GM10248 (cell line): Measurements from ENCODE around the gene DSTN.

Source experiments
- CTCF ChIA-PET: fragments of 300-600 bp; sonication (Branson Sonifier 250); formaldehyde crosslinking; extraction: SDS; loops from one replicate; lab custom pipeline; 2021; ENCODE audit warnings: antibody characterized with exemption; lab: Yijun Ruan, JAX
- POLR2A ChIA-PET: fragments of 350-650 bp; sonication (Branson Sonifier 250); formaldehyde crosslinking; extraction: SDS; loops from one replicate; lab custom pipeline; 2020; ENCODE audit warnings: antibody characterized with exemption; lab: Yijun Ruan, JAX
- DNase-seq: peaks from one replicate; pipeline ENCODE4 v3.0.0; 2012; ENCODE audit errors: extremely low spot score
- TF ChIP-seq, protein P1 (sequence below): IDR thresholded peaks from 2 replicates; pipeline ENCODE4 v1.5.1; 2012; ENCODE audit warnings: mild to moderate bottlenecking, low read depth; ENCODE audit errors: extremely low read depth, missing control alignments, control extremely low read depth

DSTN gene

DNA sequence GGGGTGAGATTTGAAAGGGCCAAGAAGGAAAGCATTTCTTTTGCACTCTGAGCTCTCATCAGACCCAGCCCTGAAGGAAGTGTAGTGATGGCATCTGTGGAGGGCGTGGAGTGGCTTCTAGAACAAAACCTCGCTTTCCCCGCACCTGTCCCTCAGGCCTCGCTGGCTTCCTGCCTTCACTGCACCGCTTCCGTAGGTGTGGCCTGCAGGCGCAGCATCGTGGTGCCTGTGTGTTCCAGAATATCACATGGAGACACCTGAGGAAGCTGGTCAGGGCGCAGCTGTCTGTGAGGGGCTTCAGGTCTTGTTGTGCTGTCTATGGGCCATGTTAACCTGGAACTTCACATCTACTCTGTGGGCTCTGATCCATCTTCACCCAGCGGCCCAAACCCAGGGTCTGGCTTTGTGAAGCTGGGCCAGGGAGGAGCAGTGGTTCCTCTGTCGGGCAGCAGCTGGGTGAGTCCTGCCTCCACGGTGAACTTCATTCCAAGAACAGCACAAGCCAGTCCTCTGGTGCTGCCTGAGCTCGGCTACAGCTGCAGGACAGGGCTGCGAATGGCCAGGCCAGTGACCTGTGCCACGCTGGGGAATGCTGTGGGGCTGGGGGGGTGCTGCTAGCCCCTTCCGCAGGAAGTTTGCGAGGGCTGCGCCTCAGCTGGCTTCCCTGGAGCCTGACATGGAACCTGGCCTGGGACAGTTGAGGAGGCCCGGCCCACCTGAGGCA is 40.9 kb downstream of the DSTN start:
- CTCF ChIA-PET = interaction anchor here (1.2 to 1.4 kb wide), 2 partner anchors 17 to 38 kb away, joined by 4 to 5 read pairs; no protein-coding TSS in a partner anchor
- TF ChIP-seq, protein P1, sequence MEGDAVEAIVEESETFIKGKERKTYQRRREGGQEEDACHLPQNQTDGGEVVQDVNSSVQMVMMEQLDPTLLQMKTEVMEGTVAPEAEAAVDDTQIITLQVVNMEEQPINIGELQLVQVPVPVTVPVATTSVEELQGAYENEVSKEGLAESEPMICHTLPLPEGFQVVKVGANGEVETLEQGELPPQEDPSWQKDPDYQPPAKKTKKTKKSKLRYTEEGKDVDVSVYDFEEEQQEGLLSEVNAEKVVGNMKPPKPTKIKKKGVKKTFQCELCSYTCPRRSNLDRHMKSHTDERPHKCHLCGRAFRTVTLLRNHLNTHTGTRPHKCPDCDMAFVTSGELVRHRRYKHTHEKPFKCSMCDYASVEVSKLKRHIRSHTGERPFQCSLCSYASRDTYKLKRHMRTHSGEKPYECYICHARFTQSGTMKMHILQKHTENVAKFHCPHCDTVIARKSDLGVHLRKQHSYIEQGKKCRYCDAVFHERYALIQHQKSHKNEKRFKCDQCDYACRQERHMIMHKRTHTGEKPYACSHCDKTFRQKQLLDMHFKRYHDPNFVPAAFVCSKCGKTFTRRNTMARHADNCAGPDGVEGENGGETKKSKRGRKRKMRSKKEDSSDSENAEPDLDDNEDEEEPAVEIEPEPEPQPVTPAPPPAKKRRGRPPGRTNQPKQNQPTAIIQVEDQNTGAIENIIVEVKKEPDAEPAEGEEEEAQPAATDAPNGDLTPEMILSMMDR = no peak
- peak; percentile 6 for DNase-seq
- POLR2A ChIA-PET = no interaction called here

DNA sequence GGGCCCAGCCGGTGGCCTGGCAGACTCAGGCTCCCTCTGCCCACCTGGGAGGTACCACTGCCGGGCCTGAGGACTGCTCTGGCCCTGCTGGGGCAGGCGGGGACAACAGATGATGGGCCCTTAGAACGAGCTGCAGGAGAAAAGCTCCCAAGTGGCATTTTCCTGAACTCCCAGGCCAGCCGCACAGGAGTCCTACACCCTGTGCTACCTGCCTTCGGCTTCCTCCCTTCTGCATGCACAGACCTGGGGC is 41.3 kb downstream of the DSTN start:
- DNase-seq = no peak
- TF ChIP-seq, protein P1 = peak; percentile 46
- POLR2A ChIA-PET = no interaction called here
- CTCF ChIA-PET = interaction anchor here (1.4 kb wide), 1 partner anchor 17 kb away, joined by 5 read pairs; no protein-coding TSS in a partner anchor

DNA sequence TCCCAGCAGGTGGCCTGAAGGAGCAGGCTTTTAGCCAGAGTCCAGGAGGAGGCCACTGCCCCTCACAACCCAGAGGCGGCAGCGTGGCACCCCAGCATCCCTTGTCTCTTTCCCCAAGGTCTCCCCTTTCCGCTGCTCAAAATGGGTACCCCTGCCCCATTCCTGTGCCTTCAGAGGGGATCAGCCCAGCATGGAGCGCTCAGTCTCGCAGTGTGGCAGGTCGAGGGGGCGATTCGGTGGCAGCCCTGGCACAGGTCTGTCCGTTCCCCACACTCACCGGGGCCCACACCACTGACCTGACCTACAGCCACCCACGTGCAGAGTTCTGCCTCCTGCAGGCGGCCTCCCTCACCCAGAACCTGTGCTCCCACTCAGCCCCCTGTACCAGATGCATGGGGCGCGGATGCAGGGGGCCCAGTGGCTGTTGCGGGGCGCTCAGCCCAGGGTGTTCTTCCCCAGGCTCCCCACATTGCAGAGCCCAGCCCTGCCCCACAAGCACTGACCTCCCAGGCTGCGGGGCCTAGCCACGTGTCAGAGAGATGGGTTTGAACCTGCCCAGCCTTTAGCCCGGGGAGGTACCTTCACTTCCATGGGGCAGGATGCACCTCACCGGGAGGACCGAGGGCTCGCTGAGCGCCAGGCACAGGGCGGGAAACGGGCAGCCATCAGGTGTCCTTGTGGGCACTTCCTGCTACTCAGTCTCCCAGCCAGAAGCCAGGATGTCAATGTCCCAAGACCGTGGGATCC is 41.8 kb downstream of the DSTN start:
- TF ChIP-seq, protein P1 = no peak
- ChIA-PET POLR2A (no interaction called here), CTCF (no interaction called here)
- DNase-seq = peak; percentile 25

DNA sequence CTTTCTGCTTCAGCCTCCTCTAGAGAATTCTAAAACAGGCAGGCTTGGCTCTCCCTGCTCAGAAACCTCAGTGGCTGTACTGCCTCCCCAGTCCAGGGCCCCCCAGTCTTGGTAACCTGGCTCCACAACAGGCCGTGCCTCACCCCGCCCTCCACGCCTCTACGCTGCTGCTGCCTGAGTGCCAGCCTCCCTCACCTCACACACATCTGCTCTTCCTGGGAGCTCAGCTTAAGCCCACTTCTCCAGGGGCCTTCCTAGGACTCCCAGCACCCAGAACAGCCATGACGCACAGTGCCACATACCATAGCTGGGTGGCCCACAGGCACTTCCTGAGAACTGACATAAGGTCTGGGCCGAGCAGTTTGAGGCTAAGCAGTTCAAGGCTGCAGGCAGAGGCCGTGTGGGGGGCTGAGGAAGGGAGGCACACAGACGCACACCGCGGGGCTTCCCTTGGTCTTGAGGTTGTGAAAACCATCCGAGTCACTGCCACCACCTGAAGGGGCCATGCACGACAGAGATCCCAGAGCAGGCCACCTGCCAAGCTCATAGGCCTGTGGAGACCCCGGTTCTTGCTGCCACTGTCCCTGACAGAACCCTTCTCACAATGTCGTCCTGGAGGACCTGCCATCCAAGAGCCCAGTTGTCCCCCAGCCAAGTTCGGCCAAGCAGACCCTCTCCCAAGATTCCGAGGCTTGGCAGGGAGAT is 42.6 kb downstream of the DSTN start:
- TF ChIP-seq, protein P1 = no peak
- ChIA-PET POLR2A (no interaction called here), CTCF (interaction anchor here (1.1 kb wide), 1 partner anchor 42 kb away, joined by 3 read pairs; no protein-coding TSS in a partner anchor)
- DNase-seq = peak; percentile 12

DNA sequence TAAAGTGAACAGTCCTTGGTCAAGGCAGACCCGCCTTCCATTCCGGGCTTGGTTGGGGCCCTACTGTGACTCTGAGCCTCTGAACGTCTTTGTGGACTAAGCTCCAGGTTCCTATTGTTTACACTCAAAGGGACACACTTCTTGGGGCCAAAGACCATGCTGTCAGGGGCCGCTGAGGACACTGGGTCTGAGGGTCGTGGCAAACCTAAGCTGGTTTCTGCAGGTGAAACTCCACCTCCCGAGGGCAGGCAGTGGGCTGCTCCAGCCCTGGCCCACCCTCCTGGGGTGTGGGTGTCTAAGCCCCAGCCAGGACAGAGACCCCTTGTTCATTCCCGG is 43.1 kb downstream of the DSTN start:
- ChIA-PET POLR2A (no interaction called here), CTCF (interaction anchor here (1.1 kb wide), 1 partner anchor 43 kb away, joined by 3 read pairs; no protein-coding TSS in a partner anchor)
- DNase-seq = no peak
- TF ChIP-seq, protein P1 = no peak
